Esophagus muscularis mucosa (tissue), 4 donors: Measurements from ENCODE around the gene INTS13.

ENCODE experiments used
- EP300 ChIP-seq: sonication (generic); formaldehyde crosslinking; IDR thresholded peaks from one replicate; pipeline ENCODE4 v1.6.1; 2017; ENCODE audit warnings: antibody characterized with exemption
- POLR2A ChIP-seq: fragments of 450-650 bp; IDR thresholded peaks from one replicate; pipeline ENCODE4 v1.6.1; 2017; ENCODE audit warnings: antibody characterized with exemption, moderate library complexity, mild to moderate bottlenecking, low read depth
- POLR2AphosphoS5 ChIP-seq, 2 donors: sonication (generic); formaldehyde crosslinking; IDR thresholded peaks; one replicate each; pipeline ENCODE4 v1.6.1; 2017; ENCODE audit warnings: antibody characterized with exemption in 2 of 2
- TF ChIP-seq, protein P1 (sequence below), 3 experiments: fragments of 200-600 bp in 2 of 3; fragments of 450-650 bp in 1 of 3; sonication (generic) in 2 of 3; IDR thresholded peaks; one replicate each; pipeline ENCODE4 v1.5.1; 2017 to 2019; ENCODE audit warnings: antibody characterized with exemption in 3 of 3, mild to moderate bottlenecking in 2 of 3, moderate library complexity in 1 of 3

DNA sequence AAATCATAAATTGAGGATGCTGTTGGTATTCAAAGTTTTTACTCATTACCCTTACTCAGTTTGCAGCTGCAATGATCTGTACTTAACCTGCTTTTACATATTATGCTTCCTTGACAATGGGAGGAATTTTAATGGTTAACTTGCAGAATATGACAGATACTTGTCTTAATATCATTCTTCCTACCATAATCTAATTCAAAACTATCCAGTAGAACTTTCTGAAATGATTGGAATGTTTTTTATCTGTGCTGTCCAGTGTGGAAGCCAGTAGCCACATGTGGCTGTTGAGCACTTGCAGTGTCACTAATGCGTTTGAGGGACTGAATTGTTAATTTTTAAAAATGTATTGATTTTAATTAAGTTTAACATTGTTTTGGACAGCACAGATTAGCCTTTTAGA is 24.0 kb upstream of the INTS13 start:
- TF ChIP-seq POLR2A = no peak
- no peak for TF ChIP-seq EP300
- TF ChIP-seq, protein P1, sequence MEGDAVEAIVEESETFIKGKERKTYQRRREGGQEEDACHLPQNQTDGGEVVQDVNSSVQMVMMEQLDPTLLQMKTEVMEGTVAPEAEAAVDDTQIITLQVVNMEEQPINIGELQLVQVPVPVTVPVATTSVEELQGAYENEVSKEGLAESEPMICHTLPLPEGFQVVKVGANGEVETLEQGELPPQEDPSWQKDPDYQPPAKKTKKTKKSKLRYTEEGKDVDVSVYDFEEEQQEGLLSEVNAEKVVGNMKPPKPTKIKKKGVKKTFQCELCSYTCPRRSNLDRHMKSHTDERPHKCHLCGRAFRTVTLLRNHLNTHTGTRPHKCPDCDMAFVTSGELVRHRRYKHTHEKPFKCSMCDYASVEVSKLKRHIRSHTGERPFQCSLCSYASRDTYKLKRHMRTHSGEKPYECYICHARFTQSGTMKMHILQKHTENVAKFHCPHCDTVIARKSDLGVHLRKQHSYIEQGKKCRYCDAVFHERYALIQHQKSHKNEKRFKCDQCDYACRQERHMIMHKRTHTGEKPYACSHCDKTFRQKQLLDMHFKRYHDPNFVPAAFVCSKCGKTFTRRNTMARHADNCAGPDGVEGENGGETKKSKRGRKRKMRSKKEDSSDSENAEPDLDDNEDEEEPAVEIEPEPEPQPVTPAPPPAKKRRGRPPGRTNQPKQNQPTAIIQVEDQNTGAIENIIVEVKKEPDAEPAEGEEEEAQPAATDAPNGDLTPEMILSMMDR (IDR thresholded peaks at IDR 0.05) = no peak
- TF ChIP-seq POLR2AphosphoS5 (IDR thresholded peaks at IDR 0.05) = no peak
